T follicular helper cell (primary cell): ENCODE results near the gene AGMO.
"Not testable (repeated sequence)": the region's sequence is repeated elsewhere in the genome, so short reads cannot be mapped to it uniquely, and the experiment has no call there.

Experiments
- DNase-seq: peaks from one replicate; pipeline ENCODE4 v3.0.0-alpha.2; 2020; ENCODE audit warnings: low read depth

Gene AGMO

DNA sequence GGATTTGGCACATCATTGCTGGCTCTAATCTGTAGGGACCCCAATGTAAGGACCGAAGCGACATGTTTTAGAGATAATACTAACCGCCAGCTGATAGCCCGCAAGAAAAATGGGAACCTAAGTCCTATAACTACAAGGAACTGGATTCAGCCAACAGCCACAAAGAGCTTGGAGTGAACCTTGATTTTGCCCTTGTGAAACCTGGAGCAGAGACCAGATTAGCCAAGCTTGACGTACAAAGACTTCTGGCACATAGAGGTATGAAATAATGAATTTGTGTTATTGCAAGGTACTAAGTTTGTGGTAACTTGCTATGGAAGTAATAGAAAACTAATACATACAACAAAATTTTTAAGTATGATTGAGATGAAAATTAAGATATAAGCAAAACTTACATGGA, 246.9 kb downstream of the AGMO start:
- no peak for DNase-seq

GRCh38 chr7:15313361-15313760, 248.5 kb downstream of the AGMO start:
- no peak for DNase-seq

- DNase-seq = no peak
Observed at GRCh38 chr7:15309872-15310271, 251.9 kb downstream of the AGMO start.

GRCh38 chr7:15308821-15309220, 253.0 kb downstream of the AGMO start:
- no peak for DNase-seq

- DNase-seq = no peak
Observed at GRCh38 chr7:15306296-15306695, 255.5 kb downstream of the AGMO start.

DNA sequence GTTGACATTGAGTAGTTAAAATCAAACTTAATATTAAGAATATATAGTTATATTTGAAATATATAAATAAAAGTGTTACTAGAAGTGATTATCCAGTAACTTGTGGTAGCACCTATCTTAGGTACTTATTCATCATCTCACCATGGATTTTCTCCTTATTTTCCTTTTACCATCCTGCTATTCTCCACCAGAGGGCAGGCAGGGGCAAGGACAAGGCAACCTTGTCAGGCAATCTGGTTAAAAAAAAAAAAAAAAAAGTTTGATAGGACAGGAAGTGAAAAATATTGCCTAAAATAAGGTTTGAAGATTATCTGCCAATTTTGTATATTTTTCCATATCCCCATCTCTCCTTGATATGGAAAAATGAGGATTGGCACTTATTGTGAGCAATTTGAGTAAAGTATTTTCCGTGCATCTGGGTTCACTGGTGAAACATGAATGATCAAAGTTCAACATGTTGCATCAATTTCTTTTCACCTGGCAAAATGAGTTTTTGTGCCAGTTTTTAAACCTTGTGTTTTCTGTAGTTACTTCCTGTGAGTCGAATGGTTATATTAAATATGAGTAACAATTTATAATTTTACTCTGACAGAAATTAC, 256.7 kb downstream of the AGMO start:
- no peak for DNase-seq

GRCh38 chr7:15303357-15303756, 258.5 kb downstream of the AGMO start:
- no peak for DNase-seq

- not testable (repeated sequence) for DNase-seq
Observed at GRCh38 chr7:15300986-15301385, 260.8 kb downstream of the AGMO start.

DNA sequence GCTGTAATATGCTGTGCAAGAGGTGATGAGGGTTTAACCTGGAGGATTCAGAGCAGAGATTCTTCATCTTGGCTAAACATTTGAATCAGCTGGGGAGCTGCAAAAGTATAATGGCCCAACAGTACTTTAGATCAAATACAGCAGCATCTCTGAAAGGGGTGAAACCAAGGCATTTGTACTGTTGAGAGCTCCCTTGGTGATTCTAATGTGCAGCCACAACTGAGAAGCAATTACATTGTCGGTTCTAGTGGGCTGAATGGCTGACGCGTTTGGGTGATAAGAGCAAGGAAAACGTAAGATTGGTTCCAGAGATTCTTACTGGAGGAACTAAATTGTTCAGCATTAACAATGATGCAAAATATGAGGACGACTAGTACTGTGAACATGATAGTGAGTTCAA, 269.7 kb downstream of the AGMO start:
- no peak for DNase-seq

- DNase-seq = no peak
Observed at GRCh38 chr7:15291699-15292098, 270.1 kb downstream of the AGMO start.

GRCh38 chr7:15288741-15289140, 273.1 kb downstream of the AGMO start:
- DNase-seq = no peak

DNA sequence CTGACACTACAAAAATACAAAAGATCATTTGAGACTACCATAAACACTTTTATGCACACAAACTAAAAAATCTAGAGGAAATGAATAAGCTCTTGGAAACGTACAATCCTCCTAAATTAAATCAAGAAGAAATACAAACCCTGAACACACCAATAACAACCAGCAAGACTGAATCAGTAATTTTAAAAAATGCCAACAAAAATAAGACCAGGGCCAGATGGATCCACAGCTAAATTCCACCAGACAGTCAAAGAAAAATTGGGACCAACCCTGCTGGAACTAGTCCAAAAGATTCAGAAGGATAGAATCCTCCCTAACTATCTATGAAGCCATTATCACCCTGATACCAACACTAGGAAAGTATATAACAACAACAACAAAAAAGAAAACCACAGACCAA, 277.4 kb downstream of the AGMO start:
- DNase-seq = no peak

DNA sequence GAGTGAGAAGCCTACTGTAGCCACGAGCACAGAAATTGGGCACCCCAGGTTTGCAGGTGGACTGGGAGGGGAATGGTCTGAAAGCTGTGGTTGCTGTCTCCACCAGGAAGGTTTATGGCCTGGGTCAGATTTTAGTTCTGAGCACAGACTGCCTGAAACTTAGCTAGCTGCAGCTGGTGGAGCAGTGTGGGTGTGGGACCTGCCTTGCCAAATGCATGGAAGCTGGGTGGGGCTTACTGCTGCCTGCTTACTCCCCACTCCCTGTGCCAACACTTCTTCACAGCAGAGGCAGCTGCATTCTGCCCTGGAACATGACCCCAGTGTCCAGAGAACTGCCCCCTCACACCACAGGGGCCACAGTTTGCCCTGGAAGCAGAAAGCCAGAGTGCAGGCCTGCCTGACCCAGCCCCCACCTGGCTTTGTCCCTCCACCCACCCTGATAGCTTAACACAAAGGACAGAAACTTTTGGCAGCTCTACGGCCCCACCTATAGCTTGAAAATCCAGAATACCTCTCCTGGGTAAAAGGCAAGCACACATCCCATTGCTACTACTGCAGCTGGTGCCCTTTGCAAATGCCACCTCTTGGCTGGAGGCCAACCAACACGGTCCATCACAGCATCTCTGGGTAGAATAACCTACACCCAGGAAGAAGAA, 281.6 kb downstream of the AGMO start:
- DNase-seq = no peak

- DNase-seq = no peak
Observed at GRCh38 chr7:15279640-15280039, 282.2 kb downstream of the AGMO start.

DNA sequence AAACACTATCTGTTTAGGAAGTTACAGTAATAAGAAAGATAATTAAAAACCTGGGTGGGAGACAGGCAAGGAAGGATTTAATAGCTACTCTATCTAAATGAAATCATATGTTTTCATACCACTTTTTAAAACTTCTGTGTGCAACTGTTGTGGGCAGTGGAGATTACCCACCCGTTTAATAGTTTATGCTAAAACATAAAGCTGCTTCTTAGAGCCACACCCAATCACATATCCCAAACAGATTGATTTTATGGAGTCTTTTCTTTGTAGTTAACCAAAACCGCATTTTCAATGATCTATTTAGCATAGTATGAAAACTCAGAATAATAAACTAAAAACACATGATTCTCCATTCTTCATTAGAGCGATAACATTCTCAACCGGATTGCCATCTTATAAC, 304.1 kb downstream of the AGMO start:
- no peak for DNase-seq

DNA sequence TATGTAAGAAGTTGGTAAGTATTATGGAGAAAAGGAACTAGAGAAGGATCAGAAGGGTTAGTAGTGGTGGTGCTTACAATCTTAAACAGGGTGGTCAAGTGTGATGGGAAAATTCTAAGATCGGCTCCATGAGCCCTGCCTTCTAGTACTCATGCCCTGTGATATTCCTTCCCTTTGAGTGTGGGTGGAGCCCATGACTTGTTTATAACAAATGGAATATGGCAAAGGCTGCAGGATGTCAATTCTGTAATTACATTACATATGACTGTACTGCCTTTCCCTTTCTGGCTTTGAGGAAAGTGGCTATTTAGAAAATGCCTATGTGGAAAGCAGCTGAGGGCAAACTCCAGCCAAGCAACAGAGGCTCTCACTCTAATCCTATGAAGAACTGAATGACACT, 309.6 kb downstream of the AGMO start:
- no peak for DNase-seq

- DNase-seq = no peak
Observed at GRCh38 chr7:15248514-15248913, 313.3 kb downstream of the AGMO start.

- DNase-seq = no peak
Observed at GRCh38 chr7:15245831-15246230, 316.0 kb downstream of the AGMO start.

DNA sequence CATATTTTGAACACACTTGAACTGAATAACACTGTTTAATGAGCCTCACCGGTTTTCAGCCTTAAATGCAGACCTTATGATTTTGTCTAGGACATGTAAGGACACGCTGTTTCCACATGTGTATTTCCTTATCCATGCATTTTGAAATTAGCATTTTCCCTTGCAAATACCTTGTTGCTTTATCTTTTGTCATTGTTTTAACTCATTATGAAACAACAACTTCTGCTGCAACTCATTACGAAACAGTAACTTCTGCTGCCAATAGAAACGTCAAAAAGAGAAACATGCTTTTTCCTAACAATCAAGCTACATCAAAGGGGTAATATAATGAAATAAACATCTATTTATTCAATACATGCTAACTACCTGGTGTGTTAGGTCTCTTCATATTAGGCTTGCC, 322.0 kb downstream of the AGMO start:
- no peak for DNase-seq

GRCh38 chr7:15236952-15237351, 324.9 kb downstream of the AGMO start:
- DNase-seq = no peak

DNA sequence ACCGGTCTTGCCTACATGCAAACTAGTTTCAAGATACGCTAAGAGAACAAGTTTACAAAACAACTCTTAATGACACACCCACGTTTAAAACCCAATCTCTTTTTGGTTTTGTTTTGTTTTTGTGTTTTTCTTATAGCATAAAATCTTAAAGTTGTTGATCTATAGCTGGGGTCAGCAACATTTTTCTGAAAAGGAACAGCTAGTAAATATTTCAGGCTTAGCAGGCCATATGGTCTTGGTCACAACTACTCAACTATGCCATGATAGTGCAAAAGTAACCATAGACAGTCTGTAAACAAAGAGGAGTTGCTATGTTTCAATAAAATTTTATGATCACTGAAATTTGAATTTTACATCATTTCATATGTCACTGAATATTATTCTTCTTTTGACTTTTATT, 327.4 kb downstream of the AGMO start:
- DNase-seq = no peak

- no peak for DNase-seq
Observed at GRCh38 chr7:15228831-15229230, 333.0 kb downstream of the AGMO start.

GRCh38 chr7:15225981-15226380, 335.8 kb downstream of the AGMO start:
- DNase-seq = no peak

DNA sequence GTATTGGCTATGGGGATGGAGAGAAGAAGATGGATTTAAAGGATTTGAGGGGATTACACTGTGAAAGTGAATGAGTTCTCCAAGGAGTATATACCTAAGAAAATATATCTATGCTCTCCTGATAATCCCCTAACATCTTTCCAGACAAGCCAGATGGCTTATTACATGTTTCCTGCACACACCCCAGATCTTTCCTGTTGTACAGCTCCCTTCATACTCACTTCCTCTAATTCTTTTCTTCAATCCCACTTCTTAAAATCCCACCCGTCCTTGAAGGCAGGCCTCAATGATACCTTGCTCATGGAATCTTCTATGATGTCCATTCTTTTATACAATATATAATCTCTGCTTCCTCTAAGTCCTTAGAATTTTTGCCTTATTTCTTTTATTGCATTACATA, 342.1 kb downstream of the AGMO start:
- DNase-seq = no peak
